NCI-H774 (cell line): ENCODE data around the gene TMEFF1.

Source experiments
- DNase-seq: peaks from one replicate; lab custom pipeline; 2025; lab: John Stamatoyannopoulos, UW

Gene TMEFF1

DNA sequence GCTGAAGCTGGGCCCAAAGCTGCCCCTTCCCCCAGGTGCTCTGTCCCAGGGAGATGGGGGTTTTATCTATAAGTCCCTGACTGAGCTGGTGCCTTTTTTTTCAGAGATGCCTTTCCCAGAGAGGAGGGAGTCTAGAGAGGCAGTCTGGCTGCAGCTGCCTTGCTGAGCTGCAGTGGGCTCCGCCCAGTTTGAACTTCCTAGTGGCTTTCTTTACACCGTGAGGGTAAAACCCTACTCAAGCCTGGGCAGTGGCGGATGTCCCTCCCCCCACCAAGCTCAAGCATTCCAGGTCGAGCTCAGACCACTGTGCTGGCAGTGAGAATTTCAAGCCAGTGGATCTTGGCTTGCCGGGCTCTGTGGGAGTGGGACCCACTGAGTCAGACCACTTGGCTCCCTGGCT lies 146.2 kb downstream of the TMEFF1 start:
- no peak for DNase-seq

DNA sequence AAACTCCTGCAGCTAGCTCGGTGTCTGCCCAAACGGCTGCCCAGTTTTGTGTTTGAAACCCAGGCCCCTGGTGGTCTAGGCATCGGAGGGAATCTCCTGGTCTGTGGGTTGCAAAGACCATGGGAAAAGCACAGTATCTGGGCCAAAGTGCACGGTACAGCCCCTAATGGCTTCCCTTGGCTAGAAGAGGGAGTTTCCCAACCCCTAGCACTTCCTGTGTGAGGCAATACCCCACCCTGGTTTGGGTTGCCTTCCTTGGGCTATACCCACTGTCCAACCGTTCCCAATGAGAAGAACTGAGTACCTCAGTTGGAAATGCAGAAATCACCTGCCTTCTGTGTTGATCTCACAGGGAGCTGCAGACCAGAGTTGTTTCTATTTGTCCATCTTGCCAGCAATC lies 146.7 kb downstream of the TMEFF1 start:
- DNase-seq = no peak

DNA sequence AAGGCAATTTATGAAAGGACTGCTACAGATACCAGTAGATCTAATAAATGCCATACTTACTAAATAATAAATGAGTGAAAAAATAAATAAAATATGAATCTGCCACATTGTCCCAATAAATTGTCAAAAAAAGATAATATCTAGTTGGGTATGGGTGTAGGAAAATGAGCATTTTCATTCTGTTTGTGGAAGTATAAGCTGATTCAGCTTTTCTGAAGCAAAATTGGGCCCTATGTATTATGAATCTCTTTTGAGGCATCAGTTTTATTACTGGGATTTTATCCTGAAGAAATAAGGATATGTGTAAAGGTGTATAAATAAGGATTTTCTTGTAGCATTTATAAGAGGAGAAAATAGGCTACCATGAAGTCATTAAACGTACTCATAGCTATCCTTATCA lies 151.0 kb downstream of the TMEFF1 start:
- no peak for DNase-seq

DNA sequence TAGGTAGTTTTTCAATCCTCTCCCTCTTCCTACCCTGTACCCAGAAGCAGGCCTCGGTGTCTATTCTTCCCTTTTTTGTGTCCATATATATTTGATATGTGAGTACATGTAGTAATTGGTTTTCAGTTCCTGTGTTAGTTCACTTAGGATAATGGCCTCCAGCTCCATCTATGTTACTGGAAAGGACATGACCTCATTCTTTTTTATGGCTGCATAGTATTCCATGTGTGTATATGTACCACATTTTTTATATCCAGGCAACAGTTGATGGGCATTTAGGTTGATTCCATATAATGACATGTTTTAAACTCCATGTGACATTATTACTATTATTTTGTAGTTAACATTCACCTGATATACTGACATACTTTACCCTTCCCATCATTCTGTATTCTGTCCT lies 154.0 kb downstream of the TMEFF1 start:
- no peak for DNase-seq
